Kidney (tissue), 14 donors: ENCODE data around the gene ASTN2. TPM values are rescaled to one million over a fixed set of nuclear protein-coding genes. Genes with fewer than 3 reads are reported as not detected.

Experiments
- DNase-seq, 5 donors: peaks; one replicate each; pipeline ENCODE4 v3.0.0-alpha.2; 2013 to 2020
- FAIRE-seq: peaks from 2 replicates; lab custom pipeline; 2012; peaks lifted over from hg19 to GRCh38; lab: Jason Lieb, UNC
- H3K27ac ChIP-seq, 2 donors: one replicate each; pipeline ENCODE4 v1.7.0; 2013; ENCODE audit warnings: low read depth in 2 of 2, low read length in 2 of 2, inconsistent platforms in 1 of 2
- H3K27me3 ChIP-seq: one replicate; pipeline ENCODE4 v1.7.1; 2013; ENCODE audit warnings: low read length, inconsistent platforms; ENCODE audit not compliant: control insufficient read depth, insufficient read depth
- H3K36me3 ChIP-seq, 3 donors: one replicate each; pipeline versions ENCODE4 v1.7.0 to v1.7.1; 2013; ENCODE audit warnings: low read length in 3 of 3, control low read depth in 1 of 3, inconsistent platforms in 1 of 3; ENCODE audit not compliant: insufficient read depth in 3 of 3, control insufficient read depth in 2 of 3
- H3K4me1 ChIP-seq, 3 donors: one replicate each; pipeline versions ENCODE4 v1.7.0 to v1.7.1; 2013; ENCODE audit warnings: low read length in 3 of 3, inconsistent platforms in 1 of 3, low read depth in 1 of 3; ENCODE audit not compliant: control insufficient read depth in 2 of 3, insufficient read depth in 2 of 3
- H3K4me3 ChIP-seq, 3 donors: one replicate each; pipeline versions ENCODE4 v1.7.0 to v1.8.1; 2013; ENCODE audit warnings: low read length in 3 of 3, control low read depth in 1 of 3, inconsistent platforms in 1 of 3
- H3K9ac ChIP-seq, 3 donors: one replicate each; pipeline versions ENCODE4 v1.7.0 to v1.7.1; 2013; ENCODE audit warnings: low read length in 3 of 3, control low read depth in 1 of 3, inconsistent platforms in 1 of 3
- H3K9me3 ChIP-seq, 3 donors: one replicate each; pipeline versions ENCODE4 v1.7.0 to v1.7.1; 2013; ENCODE audit warnings: low read length in 3 of 3, control low read depth in 1 of 3, inconsistent platforms in 1 of 3; ENCODE audit not compliant: control insufficient read depth in 2 of 3, insufficient read depth in 1 of 3
- intact Hi-C: fragments of 100-400 bp; cut with DNase I; formaldehyde crosslinking; loops from one replicate; pipeline ENCODE4 v1.11.1; 2022
- polyA plus RNA-seq: library from polyadenylated mRNA; stranded (reverse); fragments of 350-450 nt; fragmentation: Illumina TruSeq; extraction: RNeasy Lipid Tissue Mini Kit (QIAGEN cat#74804); gene quantifications from one replicate; pipeline ENCODE4 v1.2.3, GENCODE V29; 2014; ENCODE audit warnings: low read depth, low replicate concordance; ENCODE audit not compliant: insufficient read depth
- total RNA-seq: library from RNA; stranded (reverse); fragmentation: NEBNext Ultra II Directional; extraction: Animal tissue kit (Norgen Biotek cat#: 25700); gene quantifications from one replicate; pipeline ENCODE4 v1.2.1, GENCODE V29; 2021
- TF ChIP-seq, protein P1 (sequence below): IDR thresholded peaks from 3 replicates; pipeline ENCODE4 v1.5.1; 2012; ENCODE audit warnings: mild to moderate bottlenecking, moderate library complexity, borderline replicate concordance; ENCODE audit not compliant: insufficient read depth; ENCODE audit errors: extremely low read depth
- donor health status: control.
- donor health status: control.
- donor health status: control.
- donor health status: control.
- donor health status: control.
- donor health status: DM: yes; HTN: yes; CAD: no.
- donor health status: Normal renal cell carcinoma (clear cell type).

The ASTN2 gene
- total and polyA plus RNA-seq, 2 donors from 2014 or later: 7.6 to 11.5 TPM

DNA sequence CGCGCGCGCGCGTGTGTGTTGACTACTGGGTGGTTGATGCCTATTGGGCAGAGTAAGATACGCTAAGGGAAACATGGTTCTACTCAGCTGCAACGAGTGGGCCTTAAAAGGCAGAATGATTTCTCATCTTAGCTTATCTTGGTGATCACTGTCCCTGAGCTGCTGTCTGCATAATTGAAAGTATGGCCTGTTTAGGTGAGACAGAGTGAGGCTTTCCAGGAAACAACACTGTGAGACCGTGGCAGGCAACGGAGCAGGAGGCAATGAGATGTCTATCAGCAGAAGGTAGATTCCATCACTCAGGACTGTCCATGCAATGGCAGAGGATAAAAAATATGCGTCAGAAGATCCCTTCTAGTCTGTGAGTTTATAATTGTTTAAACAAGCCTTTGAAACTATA, 450.6 kb downstream of the ASTN2 start:
- intact Hi-C loops: no loop called here
- FAIRE-seq (no peak), DNase-seq (no peak)
- Histone ChIP-seq H3K4me1 (no peaks in the 10 kb centered on the region), H3K27me3 (no peaks in the 10 kb centered on the region), H3K36me3 (no peaks in the 10 kb centered on the region), H3K4me3 (no peak overlapping the region), H3K9me3 (no peaks in the 10 kb centered on the region), H3K27ac (no peak overlapping the region), H3K9ac (no peak overlapping the region)
- TF ChIP-seq, protein P1, sequence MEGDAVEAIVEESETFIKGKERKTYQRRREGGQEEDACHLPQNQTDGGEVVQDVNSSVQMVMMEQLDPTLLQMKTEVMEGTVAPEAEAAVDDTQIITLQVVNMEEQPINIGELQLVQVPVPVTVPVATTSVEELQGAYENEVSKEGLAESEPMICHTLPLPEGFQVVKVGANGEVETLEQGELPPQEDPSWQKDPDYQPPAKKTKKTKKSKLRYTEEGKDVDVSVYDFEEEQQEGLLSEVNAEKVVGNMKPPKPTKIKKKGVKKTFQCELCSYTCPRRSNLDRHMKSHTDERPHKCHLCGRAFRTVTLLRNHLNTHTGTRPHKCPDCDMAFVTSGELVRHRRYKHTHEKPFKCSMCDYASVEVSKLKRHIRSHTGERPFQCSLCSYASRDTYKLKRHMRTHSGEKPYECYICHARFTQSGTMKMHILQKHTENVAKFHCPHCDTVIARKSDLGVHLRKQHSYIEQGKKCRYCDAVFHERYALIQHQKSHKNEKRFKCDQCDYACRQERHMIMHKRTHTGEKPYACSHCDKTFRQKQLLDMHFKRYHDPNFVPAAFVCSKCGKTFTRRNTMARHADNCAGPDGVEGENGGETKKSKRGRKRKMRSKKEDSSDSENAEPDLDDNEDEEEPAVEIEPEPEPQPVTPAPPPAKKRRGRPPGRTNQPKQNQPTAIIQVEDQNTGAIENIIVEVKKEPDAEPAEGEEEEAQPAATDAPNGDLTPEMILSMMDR: no peak

DNA sequence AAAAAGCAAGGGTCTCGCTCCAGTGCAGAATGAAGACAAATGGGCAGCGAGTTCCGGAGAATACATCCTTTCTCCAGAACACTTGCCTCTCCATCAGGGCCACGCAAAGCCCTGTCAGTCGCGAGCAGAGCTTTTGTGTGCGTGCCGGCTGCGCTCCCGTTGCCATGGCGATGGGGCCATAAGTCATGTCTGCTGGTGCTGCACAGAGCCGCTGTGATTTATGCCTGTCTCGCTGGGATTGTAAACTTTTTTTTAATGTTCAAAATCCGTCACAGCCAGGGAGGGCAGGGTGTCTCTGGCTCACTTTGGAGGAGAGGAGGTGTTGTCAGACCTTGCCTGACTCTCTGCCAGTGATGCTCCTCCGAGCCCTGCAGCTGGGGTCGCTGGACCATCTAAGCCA, 455.0 kb downstream of the ASTN2 start:
- intact Hi-C loops: no loop called here
- no peaks in the 10 kb centered on the region for H3K36me3 ChIP-seq
- H3K27me3 ChIP-seq: no peaks in the 10 kb centered on the region
- DNase-seq (peak; percentile 50 to 79 (median 74)), FAIRE-seq (no peak)
- H3K9me3 ChIP-seq: no peaks in the 10 kb centered on the region
- H3K27ac ChIP-seq: no peak overlapping the region
- no peak overlapping the region for H3K9ac ChIP-seq
- TF ChIP-seq, protein P1: no peak
- no peak overlapping the region for H3K4me3 ChIP-seq
- no peaks in the 10 kb centered on the region for H3K4me1 ChIP-seq

DNA sequence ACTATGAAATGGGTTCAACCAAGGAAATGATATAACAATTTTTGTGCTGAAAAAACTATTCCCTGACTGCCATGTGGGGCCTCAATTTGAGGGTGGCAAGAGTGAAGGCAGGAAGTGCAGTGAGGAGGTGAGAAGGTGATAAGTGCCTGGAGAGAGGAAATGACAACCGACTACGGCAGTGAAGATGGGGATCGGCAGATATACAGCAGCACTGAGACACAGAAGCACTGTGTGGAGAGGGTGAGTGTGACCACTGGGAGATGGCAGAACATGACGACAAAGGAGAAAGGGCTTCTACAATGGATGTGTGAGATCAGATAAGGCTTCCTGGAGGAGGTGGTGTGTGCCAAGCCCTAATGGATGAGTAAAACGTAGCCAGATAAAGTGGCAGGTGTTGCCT, 456.0 kb downstream of the ASTN2 start:
- intact Hi-C loops: no loop called here
- Histone ChIP-seq H3K27me3 (no peaks in the 10 kb centered on the region), H3K4me3 (no peak overlapping the region), H3K27ac (no peak overlapping the region), H3K9ac (no peak overlapping the region), H3K36me3 (no peaks in the 10 kb centered on the region), H3K9me3 (no peaks in the 10 kb centered on the region), H3K4me1 (no peaks in the 10 kb centered on the region)
- TF ChIP-seq, protein P1: no peak
- DNase-seq (no peak), FAIRE-seq (no peak)

DNA sequence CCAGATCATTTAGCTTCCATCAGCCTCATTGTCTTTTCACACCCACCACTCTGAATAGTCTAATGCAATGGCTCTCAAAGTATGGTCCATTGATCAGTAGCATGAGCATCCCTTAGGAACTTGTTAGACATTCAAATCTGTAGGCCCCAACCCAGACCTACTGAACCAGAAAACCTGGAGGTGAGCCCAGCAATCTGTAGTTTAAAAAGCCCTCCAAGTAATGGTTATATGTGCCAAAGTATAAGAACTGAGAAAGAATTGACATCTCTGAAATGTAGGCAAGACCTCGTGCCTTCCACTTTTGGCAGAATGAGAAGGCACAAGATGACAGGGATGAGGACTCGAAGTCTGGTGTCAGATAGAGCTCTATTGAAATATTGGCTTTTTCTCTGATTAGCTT, 460.1 kb downstream of the ASTN2 start:
- no peaks in the 10 kb centered on the region for H3K36me3 ChIP-seq
- TF ChIP-seq, protein P1: no peak
- no peak for DNase-seq
- H3K27me3 ChIP-seq: no peaks in the 10 kb centered on the region
- FAIRE-seq: no peak
- H3K9ac ChIP-seq: no peak overlapping the region
- no peak overlapping the region for H3K4me3 ChIP-seq
- intact Hi-C loops: no loop called here
- no peaks in the 10 kb centered on the region for H3K9me3 ChIP-seq
- no peak overlapping the region for H3K27ac ChIP-seq
- H3K4me1 ChIP-seq: no peaks in the 10 kb centered on the region
